GM20000 (cell line): ENCODE data around the gene MSH3.
"Not testable (repeated sequence)": the region's sequence is repeated elsewhere in the genome, so short reads cannot be mapped to it uniquely, and the experiment has no call there.

Experiments used
- DNase-seq: peaks from one replicate; pipeline ENCODE4 v3.0.0; 2012; ENCODE audit warnings: low spot score
- TF ChIP-seq, protein P1 (sequence below): IDR thresholded peaks from 2 replicates; pipeline ENCODE4 v1.5.1; 2012; ENCODE audit warnings: mild to moderate bottlenecking, control low read depth; ENCODE audit errors: extremely low read depth, missing control alignments

Gene MSH3

DNA sequence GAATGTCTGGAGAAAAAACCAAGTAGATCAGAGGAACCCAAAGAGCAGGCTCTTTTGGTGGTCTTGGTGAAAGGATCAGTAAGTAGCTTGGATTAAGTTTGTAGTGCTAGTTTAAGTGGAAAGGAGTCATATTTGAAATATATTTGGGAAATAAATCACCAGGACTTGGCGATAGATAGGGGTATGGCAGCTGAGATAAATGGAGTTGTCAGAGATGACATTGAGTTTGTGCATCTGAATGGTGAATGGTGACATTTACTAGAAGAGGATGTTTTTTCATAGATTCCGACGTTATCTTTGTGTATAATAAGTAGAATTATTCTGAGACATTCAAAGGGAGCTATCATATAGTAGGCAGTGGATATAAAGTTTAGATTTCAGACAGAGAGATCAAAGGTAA lies 162.1 kb downstream of the MSH3 start:
- TF ChIP-seq, protein P1, sequence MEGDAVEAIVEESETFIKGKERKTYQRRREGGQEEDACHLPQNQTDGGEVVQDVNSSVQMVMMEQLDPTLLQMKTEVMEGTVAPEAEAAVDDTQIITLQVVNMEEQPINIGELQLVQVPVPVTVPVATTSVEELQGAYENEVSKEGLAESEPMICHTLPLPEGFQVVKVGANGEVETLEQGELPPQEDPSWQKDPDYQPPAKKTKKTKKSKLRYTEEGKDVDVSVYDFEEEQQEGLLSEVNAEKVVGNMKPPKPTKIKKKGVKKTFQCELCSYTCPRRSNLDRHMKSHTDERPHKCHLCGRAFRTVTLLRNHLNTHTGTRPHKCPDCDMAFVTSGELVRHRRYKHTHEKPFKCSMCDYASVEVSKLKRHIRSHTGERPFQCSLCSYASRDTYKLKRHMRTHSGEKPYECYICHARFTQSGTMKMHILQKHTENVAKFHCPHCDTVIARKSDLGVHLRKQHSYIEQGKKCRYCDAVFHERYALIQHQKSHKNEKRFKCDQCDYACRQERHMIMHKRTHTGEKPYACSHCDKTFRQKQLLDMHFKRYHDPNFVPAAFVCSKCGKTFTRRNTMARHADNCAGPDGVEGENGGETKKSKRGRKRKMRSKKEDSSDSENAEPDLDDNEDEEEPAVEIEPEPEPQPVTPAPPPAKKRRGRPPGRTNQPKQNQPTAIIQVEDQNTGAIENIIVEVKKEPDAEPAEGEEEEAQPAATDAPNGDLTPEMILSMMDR = no peak
- no peak for DNase-seq

DNA sequence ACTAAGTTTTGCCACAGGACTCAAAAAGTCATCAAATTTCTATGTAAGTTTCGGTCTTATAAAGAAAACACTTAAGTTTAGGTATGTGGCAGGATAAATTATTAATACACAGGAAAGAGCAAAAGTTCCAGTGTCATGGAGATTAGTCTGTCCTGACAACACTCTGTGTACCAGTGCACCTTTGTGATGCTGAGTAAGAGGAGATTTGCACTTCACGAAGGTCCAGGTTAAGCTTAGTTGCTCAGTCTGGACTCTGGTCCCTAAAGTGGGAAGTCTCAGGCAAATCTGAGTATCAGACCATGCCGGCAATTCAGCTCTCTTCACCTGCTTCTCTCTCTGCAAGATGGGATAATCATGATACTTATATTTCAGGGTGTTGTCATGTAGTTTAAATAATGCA lies 166.2 kb downstream of the MSH3 start:
- no peak for DNase-seq
- TF ChIP-seq, protein P1 = no peak

DNA sequence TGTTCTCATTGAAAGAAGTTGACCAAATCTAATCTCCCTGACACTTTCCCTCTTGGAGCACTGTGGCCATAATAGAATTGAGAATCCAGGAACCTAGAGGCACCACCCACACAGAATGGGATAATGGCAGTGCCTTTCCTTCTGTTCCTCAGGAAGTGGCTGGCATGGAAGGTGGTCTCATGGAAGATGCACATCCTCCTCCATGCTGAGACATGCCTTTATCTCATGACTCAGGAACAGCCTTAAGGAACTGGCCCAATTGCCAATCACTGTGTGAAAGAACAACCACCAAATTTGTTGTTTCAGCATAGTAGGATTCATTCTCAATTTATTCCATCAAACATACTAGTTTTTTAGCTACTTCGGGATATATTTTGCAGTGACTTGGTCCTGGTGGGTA lies 168.2 kb downstream of the MSH3 start:
- TF ChIP-seq, protein P1 = no peak
- DNase-seq = no peak

DNA sequence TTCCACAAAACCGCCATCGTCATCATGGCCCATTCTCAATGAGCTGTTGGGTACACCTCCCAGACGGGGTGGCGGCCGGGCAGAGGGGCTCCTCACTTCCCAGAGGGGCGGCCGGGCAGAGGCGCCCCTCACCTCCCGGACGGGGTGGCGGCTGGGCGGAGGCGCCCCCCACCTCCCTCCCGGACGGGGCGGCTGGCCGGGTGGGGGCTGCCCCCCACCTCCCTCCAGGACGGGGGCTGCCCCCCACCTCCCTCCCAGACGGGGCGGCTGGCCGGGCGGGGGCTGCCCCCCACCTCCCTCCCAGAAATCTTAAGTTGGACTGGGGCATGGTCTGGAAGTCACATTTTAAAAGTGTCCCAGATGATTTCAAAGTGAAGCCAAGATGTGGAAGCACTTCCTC lies 169.7 kb downstream of the MSH3 start:
- DNase-seq = not testable (repeated sequence)

DNA sequence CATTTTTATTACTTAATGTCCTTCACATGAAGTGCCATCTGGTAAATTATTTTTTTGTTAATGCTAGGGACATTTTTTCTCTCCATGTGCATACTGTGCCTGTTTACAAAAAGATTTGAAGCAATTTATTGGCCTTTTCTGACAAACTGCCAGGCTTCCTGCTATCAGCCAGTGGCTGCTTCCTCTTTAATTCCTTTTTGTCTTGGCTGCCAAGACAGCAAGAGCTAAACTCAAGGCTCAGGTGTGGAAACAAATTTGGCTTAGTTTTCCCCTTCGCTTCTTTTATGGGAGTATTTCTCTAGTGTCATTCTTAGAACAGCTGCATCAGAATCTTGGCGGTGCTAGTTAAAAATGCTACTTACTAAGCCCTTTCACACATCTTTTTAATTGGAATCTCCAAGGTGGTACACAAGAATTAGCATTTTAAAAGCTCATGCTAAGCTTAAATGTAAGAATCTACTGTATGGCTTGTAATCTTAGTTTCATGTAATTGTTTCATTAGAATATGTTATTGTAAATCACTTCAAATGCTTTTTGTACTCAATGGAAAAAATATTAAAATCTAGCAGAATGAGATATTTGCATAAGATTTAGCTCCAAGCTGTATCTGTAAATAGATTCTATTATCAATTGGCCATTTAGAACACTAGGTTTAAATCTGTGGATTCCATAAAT lies 171.5 kb downstream of the MSH3 start:
- DNase-seq = no peak
- TF ChIP-seq, protein P1 = no peak

DNA sequence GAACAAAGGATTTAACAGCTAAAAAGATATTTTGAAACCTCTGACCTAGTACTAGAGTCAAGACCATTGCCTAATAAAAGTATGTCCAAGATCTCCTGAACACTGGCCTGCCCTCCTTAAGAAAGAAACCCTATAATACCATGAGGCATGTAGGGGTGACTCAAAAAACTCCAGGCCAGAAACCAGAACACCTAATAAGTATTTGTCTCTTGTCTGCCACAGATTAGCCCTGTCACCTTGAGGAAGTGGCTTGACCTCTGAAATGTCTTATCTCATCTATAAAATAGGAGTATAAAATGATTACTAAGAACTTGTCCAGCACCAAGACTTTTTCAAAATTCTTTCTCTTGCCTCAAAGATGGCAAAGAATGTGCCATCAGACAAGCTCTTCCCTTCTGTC lies 180.3 kb downstream of the MSH3 start:
- no peak for DNase-seq
- TF ChIP-seq, protein P1 = no peak

DNA sequence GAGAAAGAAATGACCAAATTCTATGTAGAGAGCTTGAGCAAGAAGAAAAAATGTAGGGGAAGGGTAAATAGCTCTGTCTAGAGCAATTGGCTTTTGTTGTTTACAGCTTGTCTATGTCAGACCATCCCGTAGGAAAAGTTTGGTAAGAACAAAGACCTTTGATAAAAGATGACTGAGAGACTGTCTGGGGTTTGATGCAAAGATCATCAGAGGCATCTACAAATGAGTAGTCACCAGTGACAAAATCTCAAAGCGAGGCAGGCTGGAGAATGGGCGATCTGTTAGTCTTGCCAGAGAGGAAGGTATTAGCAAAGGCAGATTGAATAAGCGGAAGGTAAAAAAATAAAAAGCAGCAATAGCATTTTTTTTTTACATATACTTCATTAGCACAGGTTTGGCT lies 180.7 kb downstream of the MSH3 start:
- no peak for DNase-seq

DNA sequence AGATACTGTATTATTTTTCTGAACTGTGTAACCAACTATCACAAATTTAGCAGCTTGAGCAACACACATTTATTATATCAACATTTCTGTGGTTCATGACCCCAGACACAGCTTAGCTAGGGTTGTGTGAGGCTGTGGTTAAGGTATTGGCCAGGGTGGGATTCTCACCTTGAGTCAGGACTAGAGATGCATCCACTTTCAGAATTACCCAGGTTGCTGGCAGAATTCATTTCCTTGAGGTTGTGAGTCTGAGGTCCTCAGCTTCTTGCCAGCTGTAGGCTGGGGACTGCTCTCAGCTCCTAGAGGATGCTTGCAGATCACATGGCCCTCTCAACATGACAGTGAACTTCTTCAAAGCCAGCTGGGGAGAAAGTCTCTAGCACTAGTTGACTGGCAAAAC lies 183.2 kb downstream of the MSH3 start:
- TF ChIP-seq, protein P1 = no peak
- DNase-seq = peak; percentile 19

More for the DNA sequence above, 180.7 kb downstream of the MSH3 start:
- TF ChIP-seq, protein P1 = no peak

DNA sequence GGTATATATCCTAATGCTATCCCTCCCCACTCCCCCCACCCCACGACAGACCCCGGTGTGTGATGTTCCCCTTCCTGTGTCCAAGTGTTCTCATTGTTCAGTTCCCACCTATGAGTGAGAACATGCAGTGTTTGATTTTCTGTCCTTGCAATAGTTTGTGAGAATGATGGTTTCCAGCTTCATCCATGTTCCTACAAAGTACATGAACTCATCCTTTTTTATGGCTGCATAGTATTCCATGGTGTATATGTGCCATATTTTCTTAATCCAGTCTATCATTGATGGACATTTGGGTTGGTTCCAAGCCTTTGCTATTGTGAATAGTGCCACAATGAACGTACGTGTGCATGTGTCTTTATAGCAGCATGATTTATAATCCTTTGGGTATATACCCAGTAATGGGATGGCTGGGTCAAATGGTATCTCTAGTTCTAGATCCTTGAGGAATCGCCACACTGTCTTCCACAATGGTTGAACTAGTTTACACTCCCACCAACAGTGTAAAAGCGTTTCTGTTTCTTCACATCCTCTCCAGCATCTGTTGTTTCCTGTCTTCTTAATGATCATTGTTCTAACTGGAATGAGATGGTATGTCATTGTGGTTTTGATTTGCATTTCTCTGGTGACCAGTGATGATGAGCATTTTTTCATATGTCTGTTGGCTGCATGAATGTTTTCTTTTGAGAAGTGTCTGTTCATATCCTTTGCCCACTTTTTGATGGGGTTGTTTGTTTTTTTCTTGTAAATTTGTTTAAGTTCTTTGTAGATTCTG lies 186.8 kb downstream of the MSH3 start:
- not testable (repeated sequence) for DNase-seq

DNA sequence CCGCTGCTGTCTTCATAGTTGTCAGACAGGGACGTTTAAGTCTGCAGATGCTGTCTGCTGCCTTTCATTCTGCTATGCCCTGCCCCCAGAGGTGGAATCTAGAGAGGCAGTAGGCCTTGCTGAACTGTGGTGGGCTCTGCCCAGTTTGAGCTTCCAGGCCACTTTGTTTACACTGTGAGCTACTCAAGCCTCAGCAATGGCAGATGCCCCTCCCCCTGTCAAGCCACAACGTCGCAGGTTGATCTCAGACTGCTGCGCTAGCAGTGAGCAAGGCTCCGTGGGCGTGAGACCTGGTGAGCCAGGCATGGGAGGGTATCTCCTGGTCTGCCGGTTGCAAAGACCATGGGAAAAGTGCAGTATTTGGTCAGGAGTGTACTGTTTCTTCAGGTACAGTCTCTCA lies 192.0 kb downstream of the MSH3 start:
- not testable (repeated sequence) for DNase-seq

DNA sequence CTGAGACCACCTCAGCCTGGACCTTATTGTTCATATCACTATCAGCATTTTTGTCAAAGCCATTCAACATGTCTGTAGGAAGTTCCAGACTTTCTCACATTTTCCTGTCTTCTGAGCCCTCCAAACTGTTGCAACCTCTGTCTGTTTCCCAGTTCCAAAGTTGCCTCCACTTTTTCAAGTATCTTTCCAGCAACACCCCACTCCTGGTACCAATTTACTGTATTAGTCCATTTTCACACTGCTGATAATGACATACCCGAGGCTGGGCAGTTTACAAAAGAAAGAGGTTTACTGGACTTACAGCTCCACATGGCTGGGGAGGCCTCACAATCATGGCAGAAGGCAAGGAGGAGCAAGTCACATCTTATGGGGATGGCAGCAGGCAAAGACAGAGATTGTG lies 195.7 kb downstream of the MSH3 start:
- not testable (repeated sequence) for DNase-seq
